Tibial nerve (tissue), 4 donors: ENCODE data around the gene KCTD14. TPM values are rescaled to one million over a fixed set of nuclear protein-coding genes. Genes with fewer than 3 reads are reported as not detected.

Experiments
- DNase-seq, 2 donors: peaks; one replicate each; pipeline ENCODE4 v3.0.0-alpha.2; 2019; ENCODE audit warnings: low spot score in 2 of 2
- H3K27ac ChIP-seq, 4 donors: fragments of 200-600 bp; sonication (generic) in 3 of 4; one replicate each; pipeline ENCODE4 v1.5.1; 2017 to 2019; ENCODE audit warnings: mild to moderate bottlenecking in 1 of 4
- H3K27me3 ChIP-seq, 2 donors: fragments of 200-600 bp; sonication (generic) in 1 of 2; one replicate each; pipeline versions ENCODE4 v1.5.1 to v1.6.0; 2017 to 2019
- H3K36me3 ChIP-seq, 3 donors: fragments of 200-600 bp; sonication (generic); one replicate each; pipeline ENCODE4 v1.5.1; 2018 to 2019
- H3K4me1 ChIP-seq, 4 donors: fragments of 200-600 bp; sonication (generic) in 3 of 4; one replicate each; pipeline ENCODE4 v1.5.1; 2017 to 2019
- H3K4me3 ChIP-seq, 4 donors: fragments of 200-600 bp; sonication (generic) in 3 of 4; one replicate each; pipeline ENCODE4 v1.5.1; 2017 to 2019; ENCODE audit warnings: mild to moderate bottlenecking in 1 of 4, moderate library complexity in 1 of 4
- H3K9me3 ChIP-seq, 4 donors: fragments of 200-600 bp; sonication (generic) in 3 of 4; one replicate each; pipeline ENCODE4 v1.5.1; 2017 to 2019
- EP300 ChIP-seq, 2 donors: sonication (generic); formaldehyde crosslinking; IDR thresholded peaks; one replicate each; pipeline ENCODE4 v1.6.1; 2017; ENCODE audit warnings: antibody characterized with exemption in 2 of 2, mild to moderate bottlenecking in 1 of 2
- POLR2A ChIP-seq, 2 donors: fragments of 450-650 bp; IDR thresholded peaks; one replicate each; pipeline ENCODE4 v1.6.1; 2017; ENCODE audit warnings: antibody characterized with exemption in 2 of 2, mild to moderate bottlenecking in 2 of 2, moderate library complexity in 2 of 2
- WGBS, 2 donors: methylation state at CpG; one replicate each; pipeline ENCODE4 v1.1.5; 2018; 5-methylcytosine and 5-hydroxymethylcytosine counted together
- total RNA-seq, 4 donors: library from RNA; depleted of rRNA; stranded (reverse); fragments of >200 nt; gene quantifications; one replicate each; pipeline ENCODE4 v1.1.0, GENCODE V29; 2016
- TF ChIP-seq, protein P1 (sequence below), 5 experiments: fragments of 200-600 bp in 3 of 5; fragments of 450-650 bp in 2 of 5; sonication (generic) in 3 of 5; IDR thresholded peaks; one replicate each; pipeline ENCODE4 v1.5.1; 2016 to 2019; ENCODE audit warnings: antibody characterized with exemption in 5 of 5, mild to moderate bottlenecking in 3 of 5, moderate library complexity in 2 of 5

KCTD14 gene, protein sequence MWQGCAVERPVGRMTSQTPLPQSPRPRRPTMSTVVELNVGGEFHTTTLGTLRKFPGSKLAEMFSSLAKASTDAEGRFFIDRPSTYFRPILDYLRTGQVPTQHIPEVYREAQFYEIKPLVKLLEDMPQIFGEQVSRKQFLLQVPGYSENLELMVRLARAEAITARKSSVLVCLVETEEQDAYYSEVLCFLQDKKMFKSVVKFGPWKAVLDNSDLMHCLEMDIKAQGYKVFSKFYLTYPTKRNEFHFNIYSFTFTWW
- 1 to 10 TPM; 2.5 to 6.0 (median 3.4) TPM for total RNA-seq

DNA sequence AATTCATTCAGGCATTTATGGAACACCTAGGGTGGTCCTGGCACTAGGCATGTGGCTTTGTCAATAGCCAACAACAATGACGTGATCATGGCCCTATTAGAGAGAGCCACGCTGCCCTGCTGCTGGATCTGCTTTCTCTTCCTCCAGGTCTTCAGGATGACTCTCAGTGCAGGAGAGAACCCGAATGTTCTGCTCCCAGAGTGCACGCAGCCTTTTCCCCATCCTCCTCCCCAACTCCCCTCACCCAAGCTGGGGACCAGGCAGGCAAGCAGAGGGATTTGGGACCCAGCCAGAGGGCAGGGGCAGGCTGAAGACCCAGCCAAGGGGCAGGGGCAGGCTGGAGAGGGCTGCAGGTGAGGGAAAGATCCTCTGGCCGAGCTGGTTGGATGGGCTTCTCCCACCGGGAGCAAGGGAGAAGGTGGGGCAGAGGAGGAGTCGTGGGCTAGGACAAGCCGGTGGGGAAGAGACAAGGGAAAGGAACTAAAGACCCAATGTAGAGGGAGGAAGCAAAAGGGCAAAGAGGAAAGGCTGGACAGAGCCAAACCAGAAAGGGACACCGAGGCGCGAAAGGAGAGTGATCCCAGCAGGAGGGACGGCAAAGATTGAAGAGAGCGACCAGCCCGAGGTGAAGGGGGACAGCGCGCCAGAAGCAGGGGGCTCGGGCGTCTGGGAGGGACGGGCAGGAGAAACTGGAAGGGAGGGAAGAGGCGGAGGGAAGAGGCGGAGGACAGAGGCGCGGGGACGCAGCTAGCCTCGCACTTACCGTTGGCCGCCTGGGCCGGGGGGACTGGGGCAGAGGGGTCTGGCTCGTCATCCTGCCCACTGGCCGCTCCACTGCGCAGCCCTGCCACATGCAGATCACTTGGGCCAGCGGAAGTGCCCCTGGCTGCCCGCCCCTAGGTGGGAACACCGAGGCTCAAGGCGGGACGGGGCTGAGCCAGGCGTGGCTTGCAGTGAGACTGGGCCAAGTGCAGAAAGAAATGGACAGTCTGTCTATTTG lies at the start of gene KCTD14:
Gene KCTD14 (minus strand): TSS at position 880 of the 1,000 bp plus-strand sequence. CDS start 27 bp downstream, at position 853.
- no peak for TF ChIP-seq POLR2A (IDR thresholded peaks at IDR 0.05)
- TF ChIP-seq EP300 (IDR thresholded peaks at IDR 0.05): no peak
- TF ChIP-seq, protein P1, sequence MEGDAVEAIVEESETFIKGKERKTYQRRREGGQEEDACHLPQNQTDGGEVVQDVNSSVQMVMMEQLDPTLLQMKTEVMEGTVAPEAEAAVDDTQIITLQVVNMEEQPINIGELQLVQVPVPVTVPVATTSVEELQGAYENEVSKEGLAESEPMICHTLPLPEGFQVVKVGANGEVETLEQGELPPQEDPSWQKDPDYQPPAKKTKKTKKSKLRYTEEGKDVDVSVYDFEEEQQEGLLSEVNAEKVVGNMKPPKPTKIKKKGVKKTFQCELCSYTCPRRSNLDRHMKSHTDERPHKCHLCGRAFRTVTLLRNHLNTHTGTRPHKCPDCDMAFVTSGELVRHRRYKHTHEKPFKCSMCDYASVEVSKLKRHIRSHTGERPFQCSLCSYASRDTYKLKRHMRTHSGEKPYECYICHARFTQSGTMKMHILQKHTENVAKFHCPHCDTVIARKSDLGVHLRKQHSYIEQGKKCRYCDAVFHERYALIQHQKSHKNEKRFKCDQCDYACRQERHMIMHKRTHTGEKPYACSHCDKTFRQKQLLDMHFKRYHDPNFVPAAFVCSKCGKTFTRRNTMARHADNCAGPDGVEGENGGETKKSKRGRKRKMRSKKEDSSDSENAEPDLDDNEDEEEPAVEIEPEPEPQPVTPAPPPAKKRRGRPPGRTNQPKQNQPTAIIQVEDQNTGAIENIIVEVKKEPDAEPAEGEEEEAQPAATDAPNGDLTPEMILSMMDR (IDR thresholded peaks at IDR 0.05): no peak
- 9 to 11% methylated on average over 37 of the region's 37 CpGs for WGBS, 2 donors
- Histone ChIP-seq H3K4me3 (peak within 1 kb of the TSS; percentile 38 to 57 (median 50)), H3K36me3 (peaks cover 0 to 7% (median 0%) of the 10 kb centered on the region in 3 donors), H3K4me1 (peaks cover 0 to 21% (median 0%) of the 10 kb centered on the region in 4 donors), H3K9me3 (no peaks in the 10 kb centered on the region), H3K27ac (peak within 1 kb of the TSS in 3 of 4 donors; percentile 75 to 84 (median 77)), H3K27me3 (no peaks in the 10 kb centered on the region)
- DNase-seq: peak in 1 of 2 donors; percentile 11

DNA sequence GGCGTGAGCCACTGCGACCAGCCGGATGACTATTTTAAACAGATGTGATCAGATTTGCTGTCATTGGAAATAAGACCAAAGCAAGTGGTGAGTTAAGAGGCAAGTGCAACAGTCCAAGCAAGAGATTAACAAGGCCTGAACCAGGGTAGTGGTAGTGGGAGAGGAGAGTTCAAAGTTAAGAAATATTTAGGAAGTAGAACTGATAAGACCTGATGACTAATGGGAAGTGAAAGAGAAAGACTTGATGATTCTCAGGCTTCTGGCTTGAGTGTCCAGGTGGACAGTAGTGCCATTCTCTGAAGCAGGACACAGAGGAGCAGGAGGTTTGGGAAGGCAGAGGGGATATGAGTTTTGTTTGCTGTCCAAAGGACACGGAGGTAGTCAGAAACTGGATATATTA lies 49.4 kb upstream of the KCTD14 start:
- H3K9me3 ChIP-seq: no peaks in the 10 kb centered on the region
- no peaks in the 10 kb centered on the region for H3K27me3 ChIP-seq
- H3K27ac ChIP-seq: no peak overlapping the region
- 92 to 99% methylated on average over 4 of the region's 4 CpGs for WGBS, 2 donors
- H3K36me3 ChIP-seq: peaks cover 0 to 57% (median 0%) of the 10 kb centered on the region in 3 donors
- no peak overlapping the region for H3K4me3 ChIP-seq
- TF ChIP-seq POLR2A (IDR thresholded peaks at IDR 0.05): no peak
- TF ChIP-seq EP300 (IDR thresholded peaks at IDR 0.05): no peak
- TF ChIP-seq, protein P1 (IDR thresholded peaks at IDR 0.05): no peak
- H3K4me1 ChIP-seq: peaks cover 0 to 33% (median 12%) of the 10 kb centered on the region in 4 donors
- no peak for DNase-seq

DNA sequence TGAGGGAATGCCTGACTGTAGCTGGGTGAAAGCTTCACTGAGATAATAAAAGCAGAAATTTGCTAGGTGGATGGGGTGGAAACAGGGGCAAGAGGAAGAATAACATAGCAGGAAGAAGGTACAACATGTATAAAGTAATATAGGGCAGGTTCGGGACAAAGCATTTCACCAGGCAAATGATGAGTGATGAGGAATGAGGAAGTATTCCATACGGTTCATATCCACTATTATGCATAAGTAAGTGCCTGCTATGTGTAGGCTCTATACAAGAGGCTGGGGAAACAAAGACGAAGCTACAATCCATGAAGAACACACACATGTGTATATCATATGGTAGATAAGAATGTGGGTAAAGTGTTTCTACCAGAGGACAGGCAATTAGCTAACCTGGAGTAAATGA lies 48.6 kb upstream of the KCTD14 start:
- no peaks in the 10 kb centered on the region for H3K9me3 ChIP-seq
- TF ChIP-seq, protein P1 (IDR thresholded peaks at IDR 0.05): no peak
- TF ChIP-seq POLR2A (IDR thresholded peaks at IDR 0.05) (no peak), EP300 (IDR thresholded peaks at IDR 0.05) (no peak)
- H3K4me1 ChIP-seq: peaks cover 0 to 25% (median 6%) of the 10 kb centered on the region in 4 donors
- DNase-seq: no peak
- H3K27me3 ChIP-seq: no peaks in the 10 kb centered on the region
- 70 to 73% methylated on average over 3 of the region's 3 CpGs for WGBS, 2 donors
- no peak overlapping the region for H3K27ac ChIP-seq
- peaks cover 0 to 64% (median 0%) of the 10 kb centered on the region in 3 donors for H3K36me3 ChIP-seq
- no peak overlapping the region for H3K4me3 ChIP-seq

DNA sequence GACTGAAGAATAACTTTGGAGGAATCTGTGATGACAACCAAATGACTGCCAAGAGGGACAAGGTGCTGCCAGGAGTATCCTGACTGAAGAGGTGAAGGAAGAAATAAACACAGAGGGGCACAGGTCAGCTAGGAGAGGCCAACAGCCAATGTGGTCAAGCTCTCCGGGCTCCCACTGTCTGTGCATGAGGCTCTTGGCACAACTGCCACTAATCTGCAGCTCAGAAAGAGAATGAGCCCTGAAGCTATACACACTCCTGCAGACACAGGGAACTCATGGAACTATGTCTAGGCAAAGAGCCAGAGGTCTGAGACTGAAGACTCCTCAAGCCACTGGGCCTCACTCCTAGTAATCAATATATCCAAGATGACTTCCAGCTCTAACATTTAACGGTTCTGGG lies 47.5 kb upstream of the KCTD14 start:
- H3K27ac ChIP-seq: no peak overlapping the region
- H3K27me3 ChIP-seq: no peaks in the 10 kb centered on the region
- peaks cover 0 to 69% (median 0%) of the 10 kb centered on the region in 3 donors for H3K36me3 ChIP-seq
- DNase-seq: no peak
- no peaks in the 10 kb centered on the region for H3K9me3 ChIP-seq
- H3K4me3 ChIP-seq: no peak overlapping the region
- no peak for TF ChIP-seq POLR2A (IDR thresholded peaks at IDR 0.05)
- TF ChIP-seq, protein P1 (IDR thresholded peaks at IDR 0.05): no peak
- no peak for TF ChIP-seq EP300 (IDR thresholded peaks at IDR 0.05)
- WGBS, 2 donors: 73 to 93% methylated on average over 2 of the region's 2 CpGs
- H3K4me1 ChIP-seq: peaks cover 0 to 16% (median 1%) of the 10 kb centered on the region in 4 donors
